Caco-2 (cell line): ENCODE data around the gene UCMA. TPM values are rescaled to one million over a fixed set of nuclear protein-coding genes. Genes with fewer than 3 reads are reported as not detected.

ENCODE experiments used
- BruUV-seq: library from RNA; stranded (reverse); fragments of 400-500 nt; replicated peaks from 2 replicates; lab custom pipeline; 2021; lab: Mats Ljungman, UMichigan
- CTCF ChIA-PET: fragments of 300-600 bp; sonication (Branson Sonifier 250); formaldehyde crosslinking; loops from one replicate; lab custom pipeline; 2022; ENCODE audit warnings: antibody characterized with exemption; lab: Charles Lee
- POLR2A ChIA-PET: fragments of 300-600 bp; sonication (Branson Sonifier 250); formaldehyde crosslinking; loops from one replicate; lab custom pipeline; 2022; ENCODE audit warnings: antibody characterized with exemption; lab: Charles Lee
- DNase-seq, 2 experiments: peaks; one replicate each; pipeline versions ENCODE4 v3.0.0 to v3.0.0-alpha.2; 2020 to 2022
- H3K27me3 ChIP-seq: replicated peaks from 2 replicates; pipeline ENCODE4 v1.6.0; 2011; ENCODE audit warnings: low read length; ENCODE audit not compliant: control insufficient read depth, insufficient read depth
- H3K36me3 ChIP-seq: 2 replicates; pipeline ENCODE4 v1.5.1; 2011; ENCODE audit warnings: low read length; ENCODE audit not compliant: control insufficient read depth, insufficient read depth
- H3K4me1 ChIP-seq: fragments of 250-450 bp; sonication (Bioruptor Pico); 2 replicates; pipeline ENCODE4 v1.5.1; 2020; ENCODE audit warnings: mild to moderate bottlenecking
- H3K4me3 ChIP-seq: 2 replicates; pipeline ENCODE4 v1.5.1; 2011; ENCODE audit warnings: low read depth, mild to moderate bottlenecking, control low read depth, low read length
- H3K9me3 ChIP-seq: fragments of 250-450 bp; sonication (Bioruptor Pico); 2 replicates; pipeline ENCODE4 v1.5.1; 2020; ENCODE audit warnings: mild to moderate bottlenecking, moderate library complexity
- H3K27ac Mint-ChIP-seq: one replicate; pipeline ENCODE4 v1.8.0; 2022; ENCODE audit warnings: mixed read lengths; ENCODE audit not compliant: unreplicated experiment
- H3K27me3 Mint-ChIP-seq: one replicate; pipeline ENCODE4 v1.8.0; 2022; ENCODE audit warnings: mixed read lengths; ENCODE audit not compliant: insufficient read depth, unreplicated experiment
- H3K36me3 Mint-ChIP-seq: one replicate; pipeline ENCODE4 v1.8.0; 2022; ENCODE audit warnings: mild to moderate bottlenecking, mixed read lengths; ENCODE audit not compliant: insufficient read depth, unreplicated experiment
- H3K4me1 Mint-ChIP-seq: one replicate; pipeline ENCODE4 v1.8.0; 2022; ENCODE audit warnings: low read depth, mixed read lengths; ENCODE audit not compliant: unreplicated experiment
- H3K4me3 Mint-ChIP-seq: one replicate; pipeline ENCODE4 v1.8.0; 2022; ENCODE audit warnings: mild to moderate bottlenecking, moderate library complexity, mixed read lengths; ENCODE audit not compliant: unreplicated experiment
- H3K9me3 Mint-ChIP-seq: one replicate; pipeline ENCODE4 v1.8.0; 2022; ENCODE audit warnings: mixed read lengths; ENCODE audit not compliant: unreplicated experiment
- CTCF ChIP-seq, 2 experiments: fragments of 200-600 bp in 1 of 2; IDR thresholded peaks; 1 replicate in 1 of 2; 2 replicates in 1 of 2; pipeline versions ENCODE4 v1.5.1 to v1.8.0; 2011 to 2022; ENCODE audit warnings: antibody characterized with exemption in 1 of 2, control low read depth in 1 of 2, inconsistent platforms in 1 of 2, low read depth in 1 of 2, low read length in 1 of 2, mild to moderate bottlenecking in 1 of 2, moderate library complexity in 1 of 2; ENCODE audit not compliant: insufficient read depth in 1 of 2, severe bottlenecking in 1 of 2, unreplicated experiment in 1 of 2
- intact Hi-C: fragments of 100-400 bp; cut with micrococcal nuclease; formaldehyde crosslinking; loops from one replicate; pipeline ENCODE4 v1.10.0; 2022; ENCODE audit not compliant: unreplicated experiment
- total RNA-seq: library from RNA; stranded (reverse); gene quantifications from 2 replicates; pipeline ENCODE4 v1.2.3, GENCODE V29; 2022

The UCMA gene
- total RNA-seq, 1 experiment from 2014 or later: not detected

DNA sequence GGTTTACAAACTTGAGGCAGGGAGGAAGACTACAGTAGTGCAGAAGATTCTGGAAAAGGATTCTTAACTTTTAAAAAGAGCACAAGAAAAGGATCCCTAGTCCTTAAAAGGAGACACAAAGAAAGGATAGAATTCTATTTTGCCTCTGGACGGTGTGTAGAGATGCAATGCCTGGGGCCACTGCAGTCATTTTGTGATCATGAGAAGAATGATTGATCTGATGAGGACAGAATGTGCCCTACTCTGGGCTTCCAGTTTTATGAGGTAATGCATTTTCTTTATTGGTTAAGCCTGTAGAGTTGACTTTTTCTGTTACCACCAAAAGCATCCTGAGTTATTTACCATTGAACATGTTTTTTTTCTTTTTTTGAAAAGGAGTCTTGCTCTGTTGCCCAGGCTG is 28.3 kb upstream of the UCMA start:
- no peaks in the 10 kb centered on the region; the same call in 1 of the 2 replicates for H3K9me3 ChIP-seq
- BruUV-seq: no TSS peak
- Mint-ChIP-seq H3K27ac (no peak overlapping the region), H3K27me3 (no peaks in the 10 kb centered on the region), H3K9me3 (peaks cover 20% of the 10 kb centered on the region), H3K4me3 (no peak overlapping the region), H3K36me3 (no peaks in the 10 kb centered on the region), H3K4me1 (no peaks in the 10 kb centered on the region)
- H3K36me3 ChIP-seq: no peaks in the 10 kb centered on the region
- H3K4me1 ChIP-seq: no peaks in the 10 kb centered on the region
- intact Hi-C loops: no loop called here
- no peak for DNase-seq
- CTCF ChIA-PET: interaction anchor here (0.6 kb wide), 1 partner anchor 554 kb away, joined by 3 read pairs; no protein-coding TSS in a partner anchor
- TF ChIP-seq CTCF (IDR thresholded peaks at IDR 0.05; ENCODE audit: insufficient read depth in 1 of 2, low read depth in 1 of 2, low read length in 1 of 2, severe bottlenecking in 1 of 2, unreplicated experiment in 1 of 2): no peak
- no peak overlapping the region for H3K4me3 ChIP-seq
- POLR2A ChIA-PET: no interaction called here
- H3K27me3 ChIP-seq: no peaks in the 10 kb centered on the region; the same call in 1 of the 2 replicates

DNA sequence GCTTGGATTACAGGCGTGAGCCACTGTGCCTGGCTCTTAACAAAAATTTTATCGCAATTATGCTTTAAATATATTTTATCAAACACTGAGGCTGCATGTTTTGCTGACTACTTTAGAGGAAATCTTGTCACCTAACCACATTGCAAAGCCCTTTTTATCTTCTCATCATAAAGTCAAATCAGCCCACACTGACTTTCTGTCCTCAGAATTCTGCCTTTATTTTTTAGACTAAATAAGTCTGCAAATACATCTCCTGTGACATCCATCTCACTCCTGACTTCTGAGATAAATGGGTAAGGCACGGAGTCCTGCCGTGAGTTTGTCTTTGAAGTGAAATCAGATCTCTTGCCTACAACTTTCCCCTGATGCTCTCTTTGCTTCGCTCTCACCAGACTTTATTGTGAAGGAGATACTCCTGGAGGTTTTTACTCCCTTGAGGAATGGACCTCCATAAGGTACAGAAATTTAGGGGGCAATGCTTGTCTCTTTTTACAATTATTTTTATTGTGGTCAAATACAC is 23.5 kb upstream of the UCMA start:
- peaks cover 6% of the 10 kb centered on the region for H3K27me3 Mint-ChIP-seq
- CTCF ChIA-PET: no interaction called here
- POLR2A ChIA-PET: no interaction called here

GRCh38 chr10:13256627-13257026 is 22.5 kb upstream of the UCMA start:
- Histone ChIP-seq H3K4me1 (no peaks in the 10 kb centered on the region), H3K27me3 (no peaks in the 10 kb centered on the region), H3K9me3 (no peaks in the 10 kb centered on the region; the same call in 1 of the 2 replicates), H3K36me3 (no peaks in the 10 kb centered on the region), H3K4me3 (no peak overlapping the region)
- intact Hi-C loops: no loop called here
- Mint-ChIP-seq H3K27ac (no peak overlapping the region), H3K27me3 (peaks cover 6% of the 10 kb centered on the region), H3K4me1 (no peaks in the 10 kb centered on the region), H3K36me3 (no peaks in the 10 kb centered on the region), H3K4me3 (no peak overlapping the region), H3K9me3 (peaks cover 20% of the 10 kb centered on the region)
- DNase-seq: no peak
- POLR2A ChIA-PET: no interaction called here
- no peak for TF ChIP-seq CTCF (IDR thresholded peaks at IDR 0.05; ENCODE audit: insufficient read depth in 1 of 2, low read depth in 1 of 2, low read length in 1 of 2, severe bottlenecking in 1 of 2, unreplicated experiment in 1 of 2)
- BruUV-seq: no TSS peak
- CTCF ChIA-PET: no interaction called here

More for the DNA sequence above, 23.5 kb upstream of the UCMA start:
- TF ChIP-seq CTCF (IDR thresholded peaks at IDR 0.05; ENCODE audit: insufficient read depth in 1 of 2, low read depth in 1 of 2, low read length in 1 of 2, severe bottlenecking in 1 of 2, unreplicated experiment in 1 of 2): no peak
- no peaks in the 10 kb centered on the region for H3K36me3 ChIP-seq
- no TSS peak for BruUV-seq
- peaks cover 20% of the 10 kb centered on the region for H3K9me3 Mint-ChIP-seq
- no peak for DNase-seq
- H3K27ac Mint-ChIP-seq: no peak overlapping the region
- no peaks in the 10 kb centered on the region for H3K4me1 ChIP-seq
- intact Hi-C loops: no loop called here
- no peaks in the 10 kb centered on the region for H3K4me1 Mint-ChIP-seq
- no peaks in the 10 kb centered on the region; the same call in 1 of the 2 replicates for H3K9me3 ChIP-seq
- no peaks in the 10 kb centered on the region for H3K36me3 Mint-ChIP-seq
- no peak overlapping the region for H3K4me3 ChIP-seq
- H3K27me3 ChIP-seq: no peaks in the 10 kb centered on the region; the same call in 1 of the 2 replicates
- H3K4me3 Mint-ChIP-seq: no peak overlapping the region
